ENCODE measurements around the gene PRKD1.
"Not testable (repeated sequence)": the region's sequence is repeated elsewhere in the genome, so short reads cannot be mapped to it uniquely, and the experiment has no call there.

PRKD1 gene

GRCh38 chr14:29749327-29749726 is 178.3 kb downstream of the PRKD1 start:
- DNase-seq (ENCODE audit: extremely low read depth in 1 of 2, low read depth in 1 of 2): no peak

- DNase-seq (ENCODE audit: extremely low read depth in 1 of 2, low read depth in 1 of 2): no peak
Observed at GRCh38 chr14:29745863-29746262, 181.8 kb downstream of the PRKD1 start.

GRCh38 chr14:29743531-29743930 is 184.1 kb downstream of the PRKD1 start:
- no peak for DNase-seq (ENCODE audit: extremely low read depth in 1 of 2, low read depth in 1 of 2)

- no peak for DNase-seq (ENCODE audit: extremely low read depth in 1 of 2, low read depth in 1 of 2)
Observed at GRCh38 chr14:29741909-29742401, 185.7 kb downstream of the PRKD1 start.

GRCh38 chr14:29740491-29740890 is 187.2 kb downstream of the PRKD1 start:
- no peak for DNase-seq (ENCODE audit: extremely low read depth in 1 of 2, low read depth in 1 of 2)

GRCh38 chr14:29738950-29739349 is 188.7 kb downstream of the PRKD1 start:
- DNase-seq (ENCODE audit: extremely low read depth in 1 of 2, low read depth in 1 of 2): no peak

GRCh38 chr14:29738056-29738455 is 189.6 kb downstream of the PRKD1 start:
- DNase-seq (ENCODE audit: extremely low read depth in 1 of 2, low read depth in 1 of 2): no peak

GRCh38 chr14:29735459-29735858 is 192.2 kb downstream of the PRKD1 start:
- no peak for DNase-seq (ENCODE audit: extremely low read depth in 1 of 2, low read depth in 1 of 2)

GRCh38 chr14:29734732-29735131 is 192.9 kb downstream of the PRKD1 start:
- no peak for DNase-seq (ENCODE audit: extremely low read depth in 1 of 2, low read depth in 1 of 2)

- DNase-seq (ENCODE audit: extremely low read depth in 1 of 2, low read depth in 1 of 2): not testable (repeated sequence)
Observed at GRCh38 chr14:29726560-29727331, 200.9 kb downstream of the PRKD1 start.

- DNase-seq (ENCODE audit: extremely low read depth in 1 of 2, low read depth in 1 of 2): no peak
Observed at GRCh38 chr14:29724991-29725390, 202.7 kb downstream of the PRKD1 start.

GRCh38 chr14:29722831-29723230 is 204.8 kb downstream of the PRKD1 start:
- DNase-seq (ENCODE audit: extremely low read depth in 1 of 2, low read depth in 1 of 2): no peak

- no peak for DNase-seq (ENCODE audit: extremely low read depth in 1 of 2, low read depth in 1 of 2)
Observed at GRCh38 chr14:29721586-29721985, 206.1 kb downstream of the PRKD1 start.

- DNase-seq (ENCODE audit: extremely low read depth in 1 of 2, low read depth in 1 of 2): no peak
Observed at GRCh38 chr14:29717901-29718300, 209.7 kb downstream of the PRKD1 start.

GRCh38 chr14:29716150-29716549 is 211.5 kb downstream of the PRKD1 start:
- DNase-seq (ENCODE audit: extremely low read depth in 1 of 2, low read depth in 1 of 2): no peak

- DNase-seq (ENCODE audit: extremely low read depth in 1 of 2, low read depth in 1 of 2): no peak
Observed at GRCh38 chr14:29712601-29713000, 215.0 kb downstream of the PRKD1 start.

GRCh38 chr14:29710015-29710414 is 217.6 kb downstream of the PRKD1 start:
- DNase-seq (ENCODE audit: extremely low read depth in 1 of 2, low read depth in 1 of 2): no peak

- no peak for DNase-seq (ENCODE audit: extremely low read depth in 1 of 2, low read depth in 1 of 2)
Observed at GRCh38 chr14:29709490-29709889, 218.2 kb downstream of the PRKD1 start.

GRCh38 chr14:29706700-29707099 is 220.9 kb downstream of the PRKD1 start:
- DNase-seq (ENCODE audit: extremely low read depth in 1 of 2, low read depth in 1 of 2): no peak

- DNase-seq (ENCODE audit: extremely low read depth in 1 of 2, low read depth in 1 of 2): no peak
Observed at GRCh38 chr14:29705801-29706200, 221.8 kb downstream of the PRKD1 start.

GRCh38 chr14:29689597-29689996 is 238.1 kb downstream of the PRKD1 start:
- DNase-seq (ENCODE audit: extremely low read depth in 1 of 2, low read depth in 1 of 2): not testable (repeated sequence)

- no peak for DNase-seq (ENCODE audit: extremely low read depth in 1 of 2, low read depth in 1 of 2)
Observed at GRCh38 chr14:29687866-29688265, 239.8 kb downstream of the PRKD1 start.
